IPS DF 6.9 (cell line): Measurements from ENCODE around the gene CCM2.
A peak's percentile ranks its signal among the peaks of the same experiment; 100 is the strongest.

Source experiments
- DNase-seq: peaks from one replicate; pipeline ENCODE4 v3.0.0-alpha.2; 2013; ENCODE audit warnings: low read depth, low spot score
- H3K27ac ChIP-seq: one replicate; pipeline ENCODE4 v1.5.1; 2013; ENCODE audit warnings: low read length, control low read depth
- H3K27me3 ChIP-seq: 2 replicates; pipeline ENCODE4 v1.6.1; 2013; ENCODE audit warnings: mild to moderate bottlenecking, low read length; ENCODE audit not compliant: control insufficient read depth, insufficient read depth
- H3K36me3 ChIP-seq: 2 replicates; pipeline ENCODE4 v1.6.1; 2013; ENCODE audit warnings: low read length; ENCODE audit not compliant: control insufficient read depth, insufficient read depth
- H3K4me1 ChIP-seq: 2 replicates; pipeline ENCODE4 v1.6.1; 2013; ENCODE audit warnings: low read length; ENCODE audit not compliant: control insufficient read depth, insufficient read depth
- H3K4me3 ChIP-seq: 2 replicates; pipeline ENCODE4 v1.5.1; 2013; ENCODE audit warnings: mild to moderate bottlenecking, low read length
- H3K9me3 ChIP-seq: 2 replicates; pipeline ENCODE4 v1.6.1; 2013; ENCODE audit warnings: low read length, inconsistent platforms; ENCODE audit not compliant: control insufficient read depth, insufficient read depth
- whole genome bisulfite sequencing: extraction: QIAGEN DNeasy Blood & Tissue Kit; methylation state at CpG from one replicate; pipeline ENCODE4 v1.1.7; 2013; ENCODE audit warnings: mixed read lengths, missing lambda C conversion rate; ENCODE audit not compliant: insufficient read length, insufficient coverage; 5-methylcytosine and 5-hydroxymethylcytosine counted together

Gene CCM2

DNA sequence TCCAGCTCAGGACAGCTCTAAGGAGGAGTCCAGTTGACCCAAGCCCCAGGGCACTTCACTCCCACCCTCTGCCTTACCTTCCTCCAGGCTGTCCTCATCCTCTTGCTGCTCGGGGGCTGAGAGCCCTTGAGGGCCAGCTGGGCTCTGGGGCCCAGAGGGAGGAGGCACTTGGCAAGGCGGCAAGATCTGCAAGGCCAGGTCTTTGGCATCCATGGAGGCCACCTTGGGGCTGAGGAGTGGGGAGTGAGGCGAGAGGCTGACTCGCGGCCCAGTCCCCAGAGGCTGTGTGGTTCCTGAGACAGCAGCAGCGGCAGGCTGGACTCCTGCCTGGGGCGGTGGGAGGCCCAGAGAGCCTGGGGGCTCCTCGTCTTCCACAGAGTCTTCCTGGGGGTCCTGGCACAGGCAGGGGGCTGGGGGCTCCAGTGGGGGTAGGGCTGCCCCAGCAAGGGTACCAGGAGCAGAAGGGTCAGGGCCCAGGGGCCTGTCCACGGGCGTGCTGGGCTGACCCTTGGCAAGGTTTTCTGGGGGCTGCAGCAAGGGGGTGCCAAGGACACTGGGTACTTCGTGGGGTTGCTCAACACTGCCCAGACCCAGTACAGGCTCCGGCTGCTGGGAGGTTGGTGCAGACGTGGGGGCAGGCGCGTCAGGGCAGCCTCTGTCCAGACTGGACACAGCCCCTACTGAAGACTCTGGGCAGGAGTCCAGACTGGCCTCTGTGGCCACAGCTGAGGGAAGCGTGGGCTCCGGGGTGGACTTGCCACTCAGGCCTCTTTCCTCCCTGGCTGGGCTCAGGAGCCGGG is 82.2 kb downstream of the CCM2 start:
- Histone ChIP-seq H3K27me3 (no peaks in the 10 kb centered on the region), H3K9me3 (no peaks in the 10 kb centered on the region), H3K4me3 (no peak overlapping the region), H3K36me3 (no peaks in the 10 kb centered on the region), H3K4me1 (no peaks in the 10 kb centered on the region), H3K27ac (no peak overlapping the region)
- no peak for DNase-seq
- WGBS, result no CpG with 5 or more reads among the region's 18 CpGs

DNA sequence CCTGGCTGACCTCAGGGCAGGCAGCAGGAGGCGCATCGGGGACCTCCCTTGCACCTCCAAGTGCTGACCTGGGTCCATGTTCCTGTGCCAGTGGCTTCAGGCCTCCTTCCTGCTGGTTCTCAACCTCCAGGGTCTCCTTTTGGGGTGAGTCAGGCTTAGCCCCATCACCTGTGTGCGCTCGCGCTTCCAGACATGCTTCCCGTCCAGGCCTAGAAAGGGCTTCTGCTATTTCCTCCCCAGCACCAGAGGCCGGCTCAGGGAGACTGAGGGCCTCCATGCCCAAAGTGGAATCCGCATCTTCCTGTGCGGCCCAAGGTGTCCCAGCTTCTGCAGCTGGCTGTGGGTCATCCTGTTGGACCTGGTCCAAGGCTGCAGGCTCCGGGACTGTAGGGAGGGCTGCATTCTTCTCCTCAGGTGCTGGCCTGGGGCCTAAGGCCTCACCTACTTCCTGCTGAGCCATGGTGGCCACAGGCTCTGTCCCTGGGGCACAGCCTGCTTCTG is 82.9 kb downstream of the CCM2 start:
- Histone ChIP-seq H3K27me3 (no peaks in the 10 kb centered on the region), H3K9me3 (no peaks in the 10 kb centered on the region), H3K36me3 (no peaks in the 10 kb centered on the region), H3K4me1 (no peaks in the 10 kb centered on the region), H3K4me3 (no peak overlapping the region), H3K27ac (no peak overlapping the region)
- WGBS, result no CpG with 5 or more reads among the region's 10 CpGs
- DNase-seq, result no peak

DNA sequence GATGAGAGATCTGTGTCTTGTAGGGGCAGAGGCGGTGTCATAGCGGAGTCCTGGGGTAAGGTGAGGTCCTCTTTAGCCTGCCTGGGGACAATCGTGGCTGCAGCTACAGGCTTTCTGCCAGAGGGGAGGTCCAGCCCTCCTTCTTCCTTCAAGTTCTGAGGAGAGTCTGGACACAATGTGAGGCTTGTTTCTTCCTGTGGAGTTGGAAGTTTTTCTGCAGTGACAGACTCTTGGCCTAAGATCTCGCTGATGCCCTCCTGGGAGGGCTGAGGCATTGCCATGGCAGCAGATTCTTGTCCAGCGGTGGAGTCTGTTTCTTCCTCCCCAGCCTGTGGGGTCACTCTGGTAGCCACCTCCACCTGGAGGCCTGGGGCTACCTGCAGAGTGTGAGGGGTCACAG is 84.3 kb downstream of the CCM2 start:
- H3K4me1 ChIP-seq, result no peaks in the 10 kb centered on the region
- no peaks in the 10 kb centered on the region for H3K36me3 ChIP-seq
- H3K27me3 ChIP-seq, result no peaks in the 10 kb centered on the region
- no peak for DNase-seq
- no peaks in the 10 kb centered on the region for H3K9me3 ChIP-seq
- no peak overlapping the region for H3K27ac ChIP-seq
- WGBS, result no CpG with 5 or more reads among the region's 5 CpGs
- no peak overlapping the region for H3K4me3 ChIP-seq

DNA sequence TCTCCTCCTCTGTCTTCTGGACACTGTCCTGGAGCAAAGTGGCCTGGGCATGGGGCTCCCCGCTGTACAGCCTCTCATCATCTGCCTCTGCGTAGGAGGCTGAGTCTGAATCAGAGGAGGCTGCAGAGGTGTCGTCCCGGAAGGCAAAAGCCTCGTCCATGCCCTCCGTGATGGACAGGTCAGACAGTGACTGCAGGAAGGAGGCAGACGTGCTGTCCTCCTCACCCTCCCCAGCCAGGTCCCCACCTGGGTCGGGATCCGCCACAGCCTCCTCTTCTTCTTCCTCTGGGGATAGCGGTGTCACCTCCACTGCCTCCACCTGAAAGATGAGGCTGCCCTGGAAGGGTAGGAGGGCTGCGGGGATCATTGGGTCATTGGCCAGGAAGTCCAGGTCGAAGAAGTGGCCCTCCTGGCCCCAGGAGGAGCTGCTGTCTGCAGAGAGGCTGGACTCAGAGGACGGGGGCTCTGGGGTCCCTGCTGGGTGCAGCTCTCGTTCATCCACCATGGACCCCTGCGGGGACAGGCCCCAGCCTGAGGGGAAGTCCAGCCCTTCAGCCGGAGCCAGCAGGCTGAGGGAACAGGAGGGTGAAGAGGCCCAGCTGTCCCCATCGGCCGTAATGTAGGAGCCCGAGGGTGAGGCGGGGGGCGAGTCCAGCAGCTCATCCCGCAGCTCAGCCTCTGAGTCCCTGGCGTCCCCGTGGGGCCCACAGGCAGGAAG is 85.1 kb downstream of the CCM2 start:
- Histone ChIP-seq H3K27me3 (no peaks in the 10 kb centered on the region), H3K4me3 (no peak overlapping the region), H3K9me3 (no peaks in the 10 kb centered on the region), H3K36me3 (no peaks in the 10 kb centered on the region), H3K4me1 (no peaks in the 10 kb centered on the region), H3K27ac (no peak overlapping the region)
- WGBS, result no CpG with 5 or more reads among the region's 24 CpGs
- no peak for DNase-seq

DNA sequence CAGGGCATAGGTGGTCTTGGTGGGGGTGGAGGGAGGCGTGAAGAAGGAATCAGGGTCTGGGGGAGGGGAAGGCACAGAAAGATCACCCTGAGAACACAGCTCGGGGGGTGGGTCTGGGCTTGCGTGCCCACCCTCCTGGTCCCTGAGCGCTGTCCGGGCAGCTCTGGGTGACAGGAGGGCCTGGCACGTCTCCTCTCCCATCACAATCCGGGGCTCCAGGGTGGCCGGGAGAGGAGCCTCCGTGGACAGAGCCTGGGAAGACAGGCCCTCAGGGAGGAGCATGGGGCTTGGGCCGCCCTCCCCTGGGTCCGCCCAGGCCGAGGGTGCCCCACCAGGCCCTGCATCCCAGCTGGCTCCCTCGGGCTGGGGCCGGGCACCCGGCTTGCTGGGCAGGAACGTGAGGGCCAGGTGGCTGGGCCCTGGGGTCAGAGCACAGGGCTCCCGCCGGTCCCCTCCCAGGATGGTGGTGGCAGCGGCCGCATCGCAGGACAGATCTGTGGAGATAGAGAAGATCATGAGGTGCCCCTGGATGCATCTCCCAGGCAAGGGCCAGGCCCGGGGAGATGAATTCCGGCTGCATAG is 85.7 kb downstream of the CCM2 start:
- Histone ChIP-seq H3K36me3 (no peaks in the 10 kb centered on the region), H3K27ac (no peak overlapping the region), H3K4me1 (no peaks in the 10 kb centered on the region), H3K27me3 (no peaks in the 10 kb centered on the region), H3K9me3 (no peaks in the 10 kb centered on the region), H3K4me3 (no peak overlapping the region)
- WGBS, result no CpG with 5 or more reads among the region's 23 CpGs
- DNase-seq, result no peak

DNA sequence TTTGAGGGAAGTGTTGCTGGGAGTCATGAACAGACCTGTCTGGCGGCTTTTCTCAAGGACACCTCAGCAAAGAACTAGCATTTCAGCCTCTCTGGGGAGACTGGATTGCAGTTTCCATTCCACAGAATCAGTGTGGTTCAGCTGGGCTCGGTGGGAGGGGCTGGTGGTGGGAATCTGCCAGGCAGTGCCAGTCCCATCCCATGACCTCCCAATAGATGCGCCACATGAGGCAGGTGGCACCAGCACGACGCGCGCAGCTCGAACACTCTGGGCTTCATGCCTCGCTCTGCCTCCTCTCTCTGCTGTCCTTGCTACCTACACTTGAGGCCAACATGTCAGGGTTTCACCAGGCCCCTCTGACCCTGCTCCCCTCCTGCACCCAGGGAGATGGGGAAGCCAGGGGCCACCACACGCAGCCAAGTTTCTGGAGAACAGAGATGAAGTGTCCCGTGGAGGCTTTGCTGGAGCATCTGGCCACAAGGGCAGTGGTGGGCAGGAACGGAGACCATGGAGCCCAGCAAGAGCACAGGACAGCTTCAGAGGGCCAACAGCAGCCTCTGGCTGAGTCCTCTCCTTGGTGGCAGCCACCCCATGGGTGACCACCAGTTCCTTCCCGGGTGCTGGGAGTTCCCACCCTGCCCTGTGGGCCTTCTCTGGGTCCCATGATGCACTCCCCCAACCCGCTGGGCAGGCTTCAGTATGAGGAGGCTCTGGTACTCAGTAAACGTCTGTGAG is 86.5 kb downstream of the CCM2 start:
- H3K4me3 ChIP-seq, result no peak overlapping the region
- no peaks in the 10 kb centered on the region for H3K36me3 ChIP-seq
- no CpG with 5 or more reads among the region's 15 CpGs for WGBS
- H3K27ac ChIP-seq, result no peak overlapping the region
- no peaks in the 10 kb centered on the region for H3K9me3 ChIP-seq
- no peak for DNase-seq
- H3K4me1 ChIP-seq, result no peaks in the 10 kb centered on the region
- no peaks in the 10 kb centered on the region for H3K27me3 ChIP-seq

DNA sequence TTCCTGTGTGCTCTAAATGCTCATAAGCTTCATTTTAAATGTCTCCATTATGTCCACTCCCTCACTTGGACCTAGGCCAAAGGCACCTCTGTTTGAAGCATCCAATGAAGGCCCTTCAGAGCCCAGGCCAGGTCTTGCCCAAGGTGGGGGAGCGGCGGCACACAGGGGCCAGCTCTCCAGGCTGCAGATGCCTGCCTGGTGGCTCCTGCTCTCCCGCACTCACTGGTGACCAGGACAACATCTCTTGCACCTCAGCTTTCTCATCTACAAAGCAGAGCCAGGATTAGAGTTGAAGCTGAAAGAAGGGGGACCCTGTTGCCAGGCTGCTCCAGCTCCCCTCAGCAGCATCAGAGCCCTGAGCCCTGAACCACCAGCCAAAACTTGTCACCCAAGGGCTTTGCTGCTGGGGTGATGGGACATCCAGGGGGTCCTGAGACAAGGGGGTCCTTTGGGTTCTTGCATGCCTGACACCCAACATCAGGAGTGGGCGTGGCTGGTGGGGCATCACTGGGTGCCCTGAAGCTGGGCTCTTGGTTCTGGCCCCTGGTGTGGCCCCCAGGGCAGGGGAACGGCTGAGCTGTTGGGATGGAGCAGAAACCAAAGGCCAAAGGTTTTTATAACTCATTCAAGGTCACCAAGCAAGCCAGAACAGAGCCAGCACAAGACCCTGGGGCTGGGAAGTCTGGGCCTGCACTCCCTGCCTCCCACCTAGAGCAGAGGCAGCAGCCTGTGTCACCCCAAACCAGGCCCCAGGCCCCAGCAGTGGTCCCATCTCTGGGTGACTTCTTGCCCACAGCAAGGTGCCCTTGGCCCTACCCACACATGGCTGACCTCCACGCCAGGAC is 87.5 kb downstream of the CCM2 start:
- DNase-seq, result no peak
- WGBS, result no CpG with 5 or more reads among the region's 6 CpGs
- H3K9me3 ChIP-seq, result no peaks in the 10 kb centered on the region
- no peaks in the 10 kb centered on the region for H3K36me3 ChIP-seq
- no peaks in the 10 kb centered on the region for H3K27me3 ChIP-seq
- H3K4me1 ChIP-seq, result peaks cover 3% of the 10 kb centered on the region
- no peak overlapping the region for H3K4me3 ChIP-seq
- no peak overlapping the region for H3K27ac ChIP-seq

DNA sequence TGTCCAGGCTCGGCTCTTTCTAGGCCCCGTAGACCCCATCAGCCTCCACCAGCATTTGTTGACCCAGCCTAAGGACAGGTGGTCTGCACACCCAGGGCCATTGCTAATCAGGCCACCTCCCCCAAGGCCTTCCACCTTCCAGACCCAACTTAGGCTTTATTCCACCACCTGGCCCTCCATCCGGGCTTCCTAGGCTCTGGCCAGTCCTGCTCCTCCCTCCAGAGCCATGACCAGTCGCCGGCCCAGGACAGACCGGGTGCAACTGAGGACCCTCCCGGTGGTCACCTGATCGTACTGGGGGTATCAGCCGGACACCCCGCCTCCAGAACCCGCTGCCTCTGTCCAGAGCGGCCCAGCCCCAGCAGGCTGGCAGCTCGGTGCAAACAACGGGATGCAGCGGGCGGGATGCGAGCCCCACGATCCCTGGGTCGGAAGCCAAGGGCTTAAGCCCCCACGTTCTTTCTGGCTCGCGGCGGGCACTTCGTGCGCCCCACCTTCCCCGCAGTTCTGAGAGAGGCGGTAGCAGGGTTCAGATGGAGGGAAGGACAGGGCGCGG is 88.2 kb downstream of the CCM2 start:
- Histone ChIP-seq H3K9me3 (no peaks in the 10 kb centered on the region), H3K4me1 (peaks cover 5% of the 10 kb centered on the region), H3K27me3 (no peaks in the 10 kb centered on the region), H3K27ac (no peak overlapping the region), H3K4me3 (peak overlapping the region; percentile 11; the same call in 1 of the 2 replicates), H3K36me3 (no peaks in the 10 kb centered on the region)
- no peak for DNase-seq
- no CpG with 5 or more reads among the region's 29 CpGs for WGBS

DNA sequence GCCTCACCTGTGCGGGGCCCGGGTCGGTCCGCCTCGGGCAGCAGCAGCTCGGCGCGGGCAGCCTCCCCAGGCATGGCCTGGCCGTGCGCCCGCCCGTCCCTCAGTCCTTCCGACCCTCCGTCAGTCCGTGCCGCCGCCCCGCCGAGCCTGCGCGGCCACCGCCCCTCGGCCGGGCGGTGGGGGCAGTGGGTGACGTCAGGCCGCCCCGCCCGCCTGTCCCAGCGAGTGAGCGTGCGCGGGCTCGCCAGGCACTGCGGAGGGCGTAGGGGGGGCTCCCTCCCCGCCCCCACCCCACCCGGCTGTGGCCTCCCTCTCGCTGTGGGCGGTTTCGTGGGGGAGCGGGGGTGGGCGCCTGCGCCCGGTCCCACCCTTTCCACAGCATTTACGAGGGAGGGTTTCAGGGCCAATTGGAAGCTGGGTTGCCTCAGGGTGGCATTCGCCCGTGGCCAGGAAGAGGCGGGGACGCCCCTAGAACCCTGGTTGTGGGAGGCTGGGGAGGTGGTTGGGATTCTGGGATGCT is 88.9 kb downstream of the CCM2 start, which contains the start of gene NACAD:
Gene NACAD, minus strand, starts transcription at position 149 of the 520 bp plus-strand sequence. Its CDS starts 75 bp downstream, at position 74.
- WGBS, result no CpG with 5 or more reads among the region's 50 CpGs
- H3K9me3 ChIP-seq, result no peaks in the 10 kb centered on the region
- no peak for DNase-seq

More for the DNA sequence above, 88.9 kb downstream of the CCM2 start, which contains the start of gene NACAD:
- H3K27ac ChIP-seq, result no peak within 1 kb of the TSS
- H3K36me3 ChIP-seq, result no peaks in the 10 kb centered on the region
- H3K4me1 ChIP-seq, result peaks cover 5% of the 10 kb centered on the region
- H3K4me3 ChIP-seq, result peak within 1 kb of the TSS; percentile 64; the same call in 1 of the 2 replicates
- H3K27me3 ChIP-seq, result no peaks in the 10 kb centered on the region
